Measurements from ENCODE around the gene POLG.

Gene POLG

DNA sequence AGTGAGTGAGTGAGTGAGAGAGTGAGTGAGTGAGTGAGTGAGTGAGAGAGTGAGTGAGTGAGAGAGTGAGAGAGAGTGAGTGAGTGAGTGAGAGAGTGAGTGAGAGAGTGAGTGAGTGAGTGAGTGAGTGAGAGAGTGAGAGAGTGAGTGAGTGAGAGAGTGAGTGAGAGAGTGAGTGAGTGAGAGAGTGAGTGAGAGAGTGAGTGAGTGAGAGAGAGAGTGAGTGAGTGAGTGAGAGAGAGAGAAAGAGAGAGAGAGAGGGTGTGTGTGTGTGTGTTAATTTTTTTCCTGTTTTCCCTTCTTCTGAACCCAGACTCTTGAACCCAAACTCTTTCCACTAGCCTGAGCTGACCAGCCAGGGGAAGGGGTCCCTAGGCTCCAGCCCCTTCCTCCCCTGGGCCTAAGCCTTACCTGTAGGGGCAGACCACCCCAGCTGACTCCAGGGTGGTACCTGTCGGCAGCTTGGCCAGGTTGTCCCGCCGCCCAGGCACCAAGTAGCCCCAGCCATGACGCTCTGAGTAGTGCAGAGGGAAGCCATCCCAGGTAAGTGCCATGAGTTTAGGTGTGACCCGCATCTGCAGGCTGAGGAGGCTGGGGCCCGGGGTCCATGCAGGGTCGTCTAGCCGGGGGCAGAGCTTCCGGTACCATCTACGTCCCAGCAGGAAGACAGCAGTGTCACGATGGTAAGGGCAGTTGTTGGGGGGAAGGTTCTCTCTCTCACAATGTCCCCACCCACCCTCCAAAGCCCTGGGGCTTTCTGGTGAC, 9.4 kb downstream of the POLG start:
- no peak for FAIRE-seq

DNA sequence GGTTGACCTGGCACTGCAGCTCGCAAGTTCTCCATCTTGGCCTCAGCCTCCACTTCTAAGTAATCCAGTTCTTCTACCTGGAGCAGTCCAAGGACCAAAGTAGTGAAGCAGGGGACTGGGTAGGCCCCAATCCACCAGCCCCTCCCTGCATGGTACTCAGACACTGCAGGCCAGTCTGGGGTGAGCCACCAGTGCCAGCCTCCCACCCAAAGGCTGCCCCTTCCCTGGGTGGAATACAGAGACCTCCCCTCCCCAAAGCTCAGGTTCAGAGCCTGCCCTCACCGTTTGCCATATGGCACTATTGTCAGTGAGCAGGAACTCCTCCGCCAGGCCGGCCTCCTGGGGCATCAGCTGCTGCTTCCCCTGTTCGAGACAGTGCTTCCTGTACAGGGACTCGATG, 10.8 kb downstream of the POLG start:
- FAIRE-seq = no peak

DNA sequence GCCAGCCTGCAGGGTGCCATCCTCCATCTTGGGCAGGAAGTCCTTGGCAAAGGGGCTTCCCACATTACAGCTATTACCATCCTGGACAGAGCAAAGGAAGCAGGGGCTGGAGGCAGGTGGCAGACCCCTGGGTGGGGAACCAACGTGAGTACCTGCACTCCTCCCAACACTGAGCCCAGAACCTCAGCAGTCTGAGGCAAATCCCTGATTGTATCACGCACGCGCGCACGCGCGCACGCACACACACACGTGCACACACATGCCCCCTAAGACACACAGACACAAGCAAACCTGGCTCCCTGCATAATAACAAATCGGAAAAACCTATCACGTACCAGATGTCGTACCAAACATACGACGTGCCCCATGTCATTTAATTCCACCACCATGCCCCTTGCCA, 11.8 kb downstream of the POLG start:
- FAIRE-seq = no peak

DNA sequence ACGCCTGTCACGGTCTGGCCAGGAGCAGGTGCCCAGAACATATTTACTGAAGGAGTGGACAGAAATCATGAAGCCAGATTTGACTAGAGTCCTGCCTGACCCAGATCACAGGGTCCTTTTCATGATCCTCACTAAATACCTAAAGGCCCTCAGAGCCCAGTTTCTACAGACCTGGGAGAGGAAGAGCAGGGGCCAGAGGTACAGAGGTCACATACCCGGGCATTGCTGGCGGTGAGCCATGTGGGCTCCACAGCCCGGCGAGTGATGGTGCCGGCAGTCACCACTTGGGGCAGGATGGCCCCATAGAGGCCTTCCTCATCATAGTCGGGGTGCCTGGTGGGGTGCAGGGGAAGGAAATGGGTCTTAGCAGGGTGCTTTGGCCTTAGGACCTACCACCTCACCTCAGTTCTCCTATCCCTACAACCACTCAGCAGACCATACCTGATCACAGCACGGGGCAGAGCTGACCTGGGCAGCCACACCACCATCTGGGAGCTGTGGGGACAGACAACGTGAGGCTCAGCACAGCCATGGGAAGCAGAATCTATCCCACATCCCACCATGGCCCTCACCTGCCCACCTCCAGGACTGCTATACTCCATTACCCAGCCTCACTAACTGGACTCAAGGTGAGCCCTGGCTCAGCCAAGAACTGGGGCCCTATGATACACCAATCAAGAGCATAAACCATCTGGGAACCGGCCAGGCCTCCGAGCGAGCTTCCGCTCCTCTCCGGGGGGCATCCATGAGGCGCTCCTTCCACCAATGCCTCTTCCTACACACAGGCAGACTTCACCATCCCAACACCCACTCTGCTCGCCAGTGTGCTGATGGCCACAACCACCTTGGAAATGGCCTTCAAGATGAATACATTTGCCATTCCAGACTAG, 12.9 kb downstream of the POLG start:
- no peak for FAIRE-seq

DNA sequence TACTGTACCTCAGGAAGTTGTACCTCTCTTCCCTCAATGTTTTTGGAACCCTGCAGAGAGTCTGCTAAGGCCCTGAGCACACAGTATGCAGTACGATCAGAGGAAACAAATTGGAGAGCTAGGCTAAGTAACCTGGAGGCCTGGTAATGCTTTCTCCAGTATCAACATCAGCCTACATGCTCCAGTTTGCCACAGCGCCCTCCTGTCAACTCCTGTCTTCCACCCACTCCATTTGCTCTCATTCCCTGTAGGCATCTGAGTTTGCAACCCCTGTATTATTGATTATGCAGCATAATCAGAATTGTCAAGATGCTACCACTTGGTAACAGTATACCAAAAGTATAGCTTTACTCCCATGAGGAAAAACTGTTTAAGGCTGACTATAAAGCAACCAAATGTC, 14.4 kb downstream of the POLG start:
- FAIRE-seq = no peak

DNA sequence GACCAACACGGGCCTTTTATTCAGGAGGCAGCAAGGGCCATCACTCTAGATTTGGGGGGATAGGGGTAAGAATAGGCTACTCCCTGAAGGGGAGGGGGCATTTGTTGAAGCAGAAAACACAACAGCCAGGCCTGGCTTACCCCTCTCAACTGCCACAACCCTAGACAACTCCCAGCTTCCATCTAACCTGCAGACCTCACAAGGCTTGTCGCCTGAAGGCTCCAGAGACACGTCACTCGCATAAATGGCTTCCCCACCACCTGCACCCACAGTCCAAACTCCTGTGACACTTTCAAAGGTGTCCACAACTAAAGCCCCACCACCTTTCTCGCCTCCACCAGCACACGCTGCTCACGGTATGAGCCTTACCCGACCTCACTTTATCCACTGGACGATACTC, 14.9 kb downstream of the POLG start:
- FAIRE-seq = no peak

DNA sequence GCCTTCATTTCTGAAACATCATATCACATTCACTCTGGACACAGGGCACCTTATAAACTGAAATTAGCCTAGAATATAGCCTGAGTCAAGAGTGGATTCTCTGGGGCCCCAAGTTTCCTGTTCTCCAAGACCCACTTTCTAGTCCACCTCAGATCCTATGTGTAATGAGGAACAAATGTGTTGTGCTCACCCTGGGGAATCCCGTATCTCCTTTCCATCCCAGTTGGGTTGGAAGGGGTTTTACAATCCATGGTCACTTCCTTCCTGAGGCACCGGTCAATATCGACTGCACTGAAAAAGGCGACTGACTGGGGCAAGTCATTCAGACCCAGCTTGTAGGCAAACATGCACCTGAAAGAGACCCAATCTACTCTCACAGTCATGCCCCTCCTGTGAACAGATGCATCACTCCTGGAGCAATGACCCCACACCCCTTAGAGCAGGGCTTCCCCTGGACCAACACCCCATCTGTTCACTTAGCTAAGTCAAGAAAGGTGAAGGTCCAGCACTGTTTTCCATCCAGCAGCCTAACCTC, 17.4 kb downstream of the POLG start:
- no peak for FAIRE-seq

DNA sequence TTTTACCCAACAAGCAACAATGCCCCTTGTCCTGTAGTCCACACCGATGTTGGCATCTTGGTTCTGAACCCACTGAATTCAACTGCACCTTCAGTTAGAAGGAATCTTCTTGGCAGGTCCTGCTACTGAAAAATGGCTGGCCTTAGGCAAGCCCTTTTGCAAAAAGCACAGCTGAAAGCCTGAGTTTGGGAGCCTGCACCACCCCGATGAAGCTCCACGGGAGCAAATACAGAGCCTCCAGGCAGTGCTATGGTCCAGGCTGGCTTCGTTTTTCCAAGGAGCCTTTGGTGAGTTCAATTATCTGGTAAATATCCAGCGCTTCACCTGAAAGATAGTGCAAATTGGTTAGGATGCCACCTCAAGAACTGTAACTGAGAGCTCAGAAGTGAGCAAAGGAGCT, 18.1 kb downstream of the POLG start:
- no peak for FAIRE-seq

DNA sequence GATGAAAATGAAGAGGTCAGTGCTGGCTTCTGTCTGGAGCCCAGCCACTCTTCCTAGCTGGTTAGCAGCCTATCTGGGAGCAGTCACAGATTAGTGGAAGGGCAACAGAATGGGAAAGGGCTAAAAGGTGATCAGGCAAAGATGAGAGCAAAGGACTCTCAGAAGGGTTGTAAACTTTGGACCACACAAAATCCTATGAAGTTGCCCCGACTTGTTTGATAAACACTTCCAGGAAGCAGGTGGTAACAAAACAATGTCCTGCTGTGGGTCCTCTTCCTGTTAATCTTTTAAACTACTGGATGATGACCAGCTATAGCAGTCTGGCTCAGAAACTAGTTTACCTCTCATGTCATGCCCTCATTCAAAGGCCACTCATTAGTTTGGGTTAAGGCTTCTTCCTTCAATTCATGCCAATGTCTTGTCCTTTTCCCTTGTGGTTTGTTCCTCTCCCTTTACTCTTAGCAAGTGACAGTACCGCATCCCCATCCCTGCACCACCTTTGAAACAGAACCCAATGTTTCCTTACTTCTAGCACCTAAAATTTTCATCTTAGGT, 19.2 kb downstream of the POLG start:
- FAIRE-seq = no peak

DNA sequence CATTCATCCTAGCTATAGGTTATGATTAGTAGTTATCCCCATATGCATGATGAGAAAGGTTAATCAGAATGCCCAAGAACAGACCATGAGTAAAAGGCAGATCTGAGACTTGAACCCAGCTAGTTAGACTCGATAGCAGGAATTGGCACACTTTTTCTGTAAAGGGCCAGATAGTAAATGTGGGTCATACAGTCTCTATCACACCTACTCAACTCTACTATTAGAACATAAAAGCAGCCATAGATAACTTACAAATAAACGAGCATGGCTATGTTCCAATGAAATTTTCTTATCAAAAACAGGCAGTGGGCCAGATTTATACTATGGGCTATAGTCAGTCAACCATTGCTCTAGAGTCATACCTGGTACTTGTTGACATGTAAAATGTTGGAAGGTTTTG, 24.6 kb downstream of the POLG start:
- FAIRE-seq = no peak

DNA sequence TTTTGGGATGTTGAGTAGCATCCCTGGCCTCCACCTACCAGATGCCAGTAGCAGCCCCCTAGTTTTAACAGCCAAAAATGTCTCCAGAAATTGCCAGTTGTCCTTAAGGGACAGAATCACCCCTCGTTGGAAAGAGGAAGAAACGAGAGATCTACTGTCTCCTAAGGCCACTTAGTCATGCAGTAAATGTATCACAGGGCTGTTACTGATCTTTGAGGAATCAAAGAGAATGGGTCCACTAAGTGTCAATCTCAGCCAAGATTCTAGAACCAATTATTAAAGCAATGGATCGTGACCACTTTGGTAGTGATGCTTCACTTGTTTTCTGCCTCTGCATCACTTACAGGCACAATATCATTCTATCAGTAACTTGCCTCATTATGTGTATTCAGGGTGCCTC, 26.4 kb downstream of the POLG start:
- no peak for FAIRE-seq

DNA sequence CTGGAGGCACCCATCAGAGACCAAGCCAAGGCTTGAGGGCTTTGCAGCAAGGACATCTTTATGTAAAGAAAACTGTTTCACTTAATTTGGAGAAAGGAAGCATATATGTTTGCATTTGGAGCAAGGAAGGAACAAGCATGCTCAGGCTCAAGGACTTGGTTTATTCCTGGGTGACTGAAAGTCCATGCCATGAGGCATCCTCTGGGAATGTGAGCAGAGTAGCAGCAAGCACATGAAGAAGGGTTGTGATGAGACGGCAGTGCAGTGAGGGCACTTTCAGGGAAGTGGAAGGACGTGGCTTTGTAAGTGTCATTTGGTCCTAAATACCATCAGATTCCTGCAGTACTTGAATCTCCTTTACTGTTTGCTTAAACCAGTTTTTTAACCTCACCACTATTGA, 26.8 kb downstream of the POLG start:
- no peak for FAIRE-seq

DNA sequence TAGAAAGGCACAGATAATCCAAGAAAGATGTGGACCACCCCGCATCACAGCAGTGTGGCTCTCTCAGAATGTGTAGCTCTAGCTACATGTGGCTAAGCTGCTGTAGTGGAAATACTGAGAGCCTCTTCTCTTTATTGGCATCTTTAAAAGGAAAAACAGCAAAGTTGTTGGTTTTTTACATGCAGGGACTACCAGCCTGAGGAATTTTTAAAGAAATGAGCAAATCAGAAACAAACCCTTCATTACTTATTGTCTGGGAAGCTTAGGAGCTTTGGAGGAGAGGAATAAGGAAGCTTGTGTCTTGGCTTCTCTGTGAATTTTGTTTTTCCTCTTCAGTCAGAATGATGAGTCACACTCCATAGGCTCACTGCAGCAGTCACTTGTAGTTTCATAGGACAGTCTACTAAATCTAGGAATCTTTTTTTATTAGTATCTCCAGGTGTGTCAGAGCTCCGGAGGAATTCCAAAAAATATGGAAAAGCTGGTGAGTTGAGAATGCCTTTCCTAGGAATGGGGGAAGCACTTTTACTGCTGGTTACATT, 27.5 kb downstream of the POLG start:
- FAIRE-seq = no peak

DNA sequence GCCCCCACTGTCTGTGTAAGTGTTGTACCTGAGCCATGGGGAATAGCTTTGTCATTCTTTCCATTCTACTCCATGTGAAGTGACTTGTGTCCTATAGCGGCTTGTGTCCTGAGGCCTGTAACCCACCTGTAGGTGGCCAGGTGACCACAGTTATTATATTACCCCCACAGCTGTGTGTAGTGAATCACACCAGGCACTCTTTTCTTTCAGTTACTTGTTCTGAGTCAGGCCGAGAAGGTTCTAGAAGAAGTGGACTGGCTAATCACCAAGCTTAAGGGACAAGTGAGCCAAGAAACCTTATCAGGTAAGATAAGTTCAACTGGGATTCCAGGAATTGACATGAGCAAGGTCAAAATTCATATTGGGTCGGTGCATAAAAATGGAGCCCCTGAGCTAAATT, 29.2 kb downstream of the POLG start:
- no peak for FAIRE-seq

DNA sequence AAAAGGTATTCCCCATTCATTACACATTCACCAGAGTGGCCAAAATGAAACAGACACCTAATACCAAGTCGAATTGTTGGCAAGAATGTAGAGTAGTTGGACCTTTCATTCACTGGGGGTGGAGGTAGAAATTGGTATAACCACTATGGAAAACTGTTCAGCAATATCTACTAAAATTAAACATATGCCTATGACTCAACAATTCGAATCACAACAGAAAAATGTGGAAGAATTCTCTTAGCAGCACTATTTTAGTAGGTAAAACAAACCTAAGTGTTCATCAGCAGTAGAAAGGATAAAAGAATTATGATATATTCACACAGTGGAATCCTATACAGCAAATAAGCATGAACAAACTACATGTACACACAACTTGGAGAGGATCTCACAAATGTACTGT, 30.6 kb downstream of the POLG start:
- no peak for FAIRE-seq

DNA sequence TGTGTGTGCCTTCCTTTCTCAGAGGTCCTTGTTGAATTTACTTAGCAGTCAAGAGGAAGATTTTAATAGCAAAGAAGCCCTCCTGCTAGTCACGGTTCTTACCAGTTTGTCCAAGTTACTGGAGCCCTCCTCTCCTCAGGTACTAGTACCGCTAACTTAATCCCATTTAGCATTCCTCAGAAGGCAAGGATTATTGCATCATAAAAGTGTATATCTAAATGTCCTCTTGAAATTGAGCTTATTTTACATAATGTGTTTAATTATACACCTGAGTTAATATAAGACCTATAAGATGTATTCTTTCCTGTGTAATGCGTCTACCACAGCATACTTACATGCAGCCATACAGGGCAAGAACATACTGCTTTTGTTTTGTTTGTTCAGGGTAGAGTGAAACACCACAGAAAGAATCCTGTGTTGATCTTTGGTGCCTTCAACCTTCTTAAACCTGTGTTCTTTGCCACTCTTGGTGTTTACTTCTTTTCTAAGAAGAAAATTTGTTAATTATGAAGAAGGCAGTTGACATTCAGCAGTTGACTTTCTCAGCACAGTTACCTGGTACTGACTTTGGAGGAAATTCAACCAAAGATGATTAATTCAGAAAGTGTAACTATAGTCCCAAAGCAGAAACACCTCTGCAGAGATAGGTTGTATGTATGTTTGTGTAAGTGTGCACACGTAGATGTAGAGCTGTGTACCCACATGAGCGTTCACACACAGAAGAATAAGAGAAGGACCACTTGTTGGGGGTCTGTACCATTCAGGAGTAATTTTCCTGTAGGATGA, 33.1 kb downstream of the POLG start:
- FAIRE-seq = no peak

DNA sequence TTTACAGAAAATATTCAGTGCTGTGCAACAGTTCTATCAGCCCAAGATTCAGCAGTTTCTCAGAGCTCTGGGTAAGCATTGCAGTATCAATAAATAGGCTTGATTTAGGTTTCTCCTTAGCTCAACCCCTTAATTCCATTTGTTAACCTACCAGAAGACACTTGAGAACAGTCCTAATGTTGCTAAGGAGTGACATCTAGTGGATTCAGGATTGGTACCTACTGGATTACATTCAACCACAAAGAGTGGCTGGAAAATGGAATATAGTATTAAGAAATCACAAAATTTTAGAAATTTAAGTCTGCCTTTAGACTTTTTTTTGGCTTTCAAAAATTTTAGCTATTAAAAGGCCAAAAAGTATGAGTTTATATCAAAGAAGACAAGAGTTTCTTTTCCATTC, 34.7 kb downstream of the POLG start:
- no peak for FAIRE-seq

DNA sequence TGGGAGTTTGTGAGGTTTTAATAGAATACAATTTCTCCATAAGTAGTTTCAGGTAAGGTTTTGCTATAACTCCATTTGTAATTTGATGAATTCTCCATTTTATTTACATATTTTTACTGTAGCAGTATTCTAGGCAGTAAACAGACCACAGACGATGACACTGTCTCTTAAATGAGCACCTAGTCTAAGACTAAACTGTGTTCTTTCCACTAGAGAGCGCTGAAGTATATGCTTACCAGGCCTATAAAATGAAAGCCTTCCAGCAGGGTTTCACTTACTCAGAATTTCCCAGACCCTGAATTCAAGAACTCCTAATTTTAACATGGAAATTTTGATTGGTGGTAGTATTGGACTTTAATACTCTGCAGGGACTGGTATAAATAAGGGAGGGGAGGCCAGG, 41.6 kb downstream of the POLG start:
- FAIRE-seq = no peak

DNA sequence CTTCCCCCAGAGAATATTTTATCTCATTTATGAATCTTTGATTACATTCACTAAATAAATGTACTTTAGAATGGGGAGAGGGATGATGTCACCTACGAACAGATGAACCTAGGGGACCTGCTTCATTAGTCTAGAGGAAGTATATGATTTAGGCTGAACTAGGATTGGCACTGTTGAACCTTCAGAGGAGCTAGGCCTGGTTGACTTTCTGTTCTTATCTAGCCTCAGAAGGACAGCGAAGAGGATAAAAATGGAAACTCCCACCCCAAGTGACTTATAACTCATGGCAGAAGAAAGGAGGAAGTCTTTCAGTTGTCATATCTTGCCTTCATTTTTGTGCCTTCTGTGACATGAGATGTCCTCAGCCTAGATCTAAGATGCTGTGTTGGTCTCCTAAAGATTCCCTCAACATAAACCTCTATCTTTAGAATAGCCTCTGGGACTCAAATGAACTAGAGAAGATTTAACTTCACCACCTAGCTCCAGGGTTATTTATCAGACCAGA, 42.6 kb downstream of the POLG start:
- no peak for FAIRE-seq

DNA sequence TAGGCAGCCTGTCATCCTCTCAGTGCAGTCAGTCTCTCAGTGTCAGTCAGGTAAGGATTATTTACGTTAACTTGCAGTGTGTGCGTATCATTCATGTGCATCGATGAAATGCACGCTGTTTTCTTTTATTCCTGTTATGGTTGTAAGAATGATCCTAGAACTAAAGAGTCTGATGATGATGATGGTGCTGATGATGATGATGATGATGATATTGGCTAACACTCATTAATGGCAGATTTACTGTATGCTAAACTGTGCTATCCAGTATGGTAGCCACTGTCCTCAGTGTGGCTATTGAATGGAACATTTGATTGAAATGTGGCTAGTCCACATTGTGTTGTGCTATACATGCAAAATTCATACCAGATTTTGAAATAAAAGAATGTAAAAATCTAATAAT, 51.4 kb downstream of the POLG start:
- FAIRE-seq = no peak

DNA sequence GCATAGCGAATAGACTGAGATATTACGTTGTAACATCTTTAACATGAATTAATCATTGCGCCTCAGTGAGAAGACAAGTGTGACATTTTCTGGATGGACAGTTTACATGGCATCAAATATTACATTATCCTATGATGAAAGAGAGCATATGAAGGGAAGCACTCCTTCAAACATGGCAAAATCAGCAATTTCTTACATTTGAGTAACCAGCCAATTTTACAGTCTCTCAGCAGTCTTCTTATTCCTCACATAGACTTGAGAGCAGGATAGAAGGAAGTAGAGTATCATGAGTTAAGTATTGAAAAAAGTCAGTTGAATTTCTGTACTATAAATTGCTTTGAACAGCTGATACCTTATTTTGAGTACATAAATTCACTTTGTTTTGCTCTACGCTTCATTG, 52.0 kb downstream of the POLG start:
- no peak for FAIRE-seq

DNA sequence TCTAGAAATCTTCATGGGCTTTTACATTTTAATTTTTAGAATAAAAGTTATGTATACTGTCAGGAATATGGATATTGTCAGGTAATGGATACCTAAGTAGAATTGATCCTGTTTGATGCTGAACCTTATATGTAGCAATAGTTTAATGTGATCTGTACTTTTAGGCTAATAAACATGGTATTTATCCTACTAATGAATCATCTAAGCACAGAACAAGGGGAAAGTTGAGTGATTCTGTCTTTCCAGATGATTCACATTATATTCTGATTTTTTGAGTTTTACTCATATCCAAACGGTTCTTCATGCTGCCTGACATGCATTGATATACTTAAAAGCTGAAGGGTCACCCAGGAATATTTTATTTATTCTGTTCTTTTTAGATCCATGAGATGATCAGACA, 56.3 kb downstream of the POLG start:
- no peak for FAIRE-seq
